GM21528 (cell line): ENCODE results near the gene CHRDL2.
"Not testable (repeated sequence)": the region's sequence is repeated elsewhere in the genome, so short reads cannot be mapped to it uniquely, and the experiment has no call there.

Experiments
- ATAC-seq: cut with Tn5 transposase; IDR thresholded peaks from one replicate; pipeline ENCODE4 v1.9.1; 2021; ENCODE audit warnings: mild to moderate bottlenecking, moderate library complexity; ENCODE audit not compliant: unreplicated experiment, low FRiP score

The CHRDL2 gene

GRCh38 chr11:74673693-74674360, 57.4 kb downstream of the CHRDL2 start:
- no peak for ATAC-seq

GRCh38 chr11:74672956-74673692, 58.1 kb downstream of the CHRDL2 start:
- no peak for ATAC-seq

GRCh38 chr11:74672332-74672955, 58.8 kb downstream of the CHRDL2 start:
- no peak for ATAC-seq

- no peak for ATAC-seq
These were observed 59.6 kb downstream of the CHRDL2 start for GRCh38 chr11:74671520-74672196.

- ATAC-seq = no peak
These were observed 61.1 kb downstream of the CHRDL2 start for GRCh38 chr11:74670171-74670570.

GRCh38 chr11:74669211-74670160, 61.7 kb downstream of the CHRDL2 start:
- no peak for ATAC-seq

GRCh38 chr11:74663315-74663714, 67.9 kb downstream of the CHRDL2 start:
- ATAC-seq = no peak

- no peak for ATAC-seq
These were observed 68.6 kb downstream of the CHRDL2 start for GRCh38 chr11:74662487-74663103.

GRCh38 chr11:74659124-74659523, 72.1 kb downstream of the CHRDL2 start:
- ATAC-seq = not testable (repeated sequence)

- no peak for ATAC-seq
These were observed 76.2 kb downstream of the CHRDL2 start for GRCh38 chr11:74654976-74655375.

- no peak for ATAC-seq
These were observed 80.7 kb downstream of the CHRDL2 start for GRCh38 chr11:74650498-74650897.

GRCh38 chr11:74648894-74649293, 82.3 kb downstream of the CHRDL2 start:
- ATAC-seq = no peak

GRCh38 chr11:74647831-74648230, 83.4 kb downstream of the CHRDL2 start:
- ATAC-seq = no peak

GRCh38 chr11:74647404-74647803, 83.8 kb downstream of the CHRDL2 start:
- ATAC-seq = no peak

- no peak for ATAC-seq
These were observed 84.3 kb downstream of the CHRDL2 start for GRCh38 chr11:74646954-74647353.
